K562 (cell line): ENCODE data around the gene SH3BP5. TPM values are rescaled to one million over a fixed set of nuclear protein-coding genes. Genes with fewer than 3 reads are reported as not detected.

Experiments
- ATAC-seq: fragments of 200-7000 bp; cut with Tn5 transposase; 3 replicates; pipeline ENCODE4 v1.9.1; 2020; ENCODE audit warnings: moderate library complexity
- BruUV-seq: library from RNA; stranded (reverse); fragments of 400-500 nt; replicated peaks from 2 replicates; lab custom pipeline; 2021; lab: Mats Ljungman, UMichigan
- CTCF ChIA-PET: fragments of 300-600 bp; formaldehyde crosslinking; extraction: SDS; loops from one replicate; lab custom pipeline; 2021; ENCODE audit warnings: low intra/inter-chr PET ratio; lab: Yijun Ruan, JAX
- POLR2A ChIA-PET: fragments of 300-600, 350-650 bp; sonication (Branson Sonifier 250); formaldehyde crosslinking; extraction: SDS; loops from one replicate; lab custom pipeline; 2021; ENCODE audit warnings: antibody characterized with exemption, inconsistent platforms; lab: Yijun Ruan, JAX
- DNase-seq, 4 experiments: peaks; one replicate each; pipeline versions ENCODE4 v3.0.0 to v3.0.0-alpha.2; 2011 to 2018; ENCODE audit warnings: low spot score in 3 of 4, mixed read lengths in 3 of 4; ENCODE audit errors: extremely low read depth in 1 of 4
- FAIRE-seq: peaks from 2 replicates; lab custom pipeline; 2011; peaks lifted over from hg19 to GRCh38; lab: Jason Lieb, UNC
- H2AFZ ChIP-seq: 2 replicates; pipeline ENCODE4 v1.6.0; 2011; ENCODE audit warnings: low read depth, low read length, control low read depth, inconsistent platforms
- H3K27ac ChIP-seq: fragments of 200-600 bp; 3 replicates; pipeline ENCODE4 v1.8.0; 2011; ENCODE audit warnings: low read depth, mild to moderate bottlenecking, control low read depth, inconsistent platforms, low read length, moderate library complexity, mixed read lengths; ENCODE audit errors: extremely low read depth
- H3K27me3 ChIP-seq, 2 experiments: fragments of 300-600 bp in 1 of 2; 2 replicates in 1 of 2; 3 replicates in 1 of 2; pipeline versions ENCODE4 v1.6.0 to v1.8.0; 2011; ENCODE audit warnings: inconsistent platforms in 2 of 2, low read length in 2 of 2, mild to moderate bottlenecking in 1 of 2, mixed read lengths in 1 of 2, moderate library complexity in 1 of 2; ENCODE audit not compliant: control insufficient read depth in 2 of 2, insufficient read depth in 2 of 2
- H3K36me3 ChIP-seq: fragments of 300-600 bp; 3 replicates; pipeline ENCODE4 v1.8.0; 2011; ENCODE audit warnings: mild to moderate bottlenecking, low read length, inconsistent platforms; ENCODE audit not compliant: control insufficient read depth, insufficient read depth
- H3K4me1 ChIP-seq, 2 experiments: fragments of 200-600 bp in 1 of 2; replicated peaks in 1 of 2; 2 replicates in 1 of 2; 3 replicates in 1 of 2; pipeline versions ENCODE4 v1.5.1 to v1.8.0; 2011; ENCODE audit warnings: inconsistent platforms in 2 of 2, low read length in 2 of 2, mild to moderate bottlenecking in 1 of 2, mixed read lengths in 1 of 2, moderate library complexity in 1 of 2; ENCODE audit not compliant: control insufficient read depth in 2 of 2, insufficient read depth in 2 of 2
- H3K4me2 ChIP-seq: 2 replicates; pipeline ENCODE4 v1.6.1; 2011; ENCODE audit warnings: low read length, control low read depth, inconsistent platforms, mixed read lengths; ENCODE audit not compliant: insufficient read depth
- H3K4me3 ChIP-seq: fragments of 200-600 bp; sonication (generic), shearing (Covaris generic); 2 replicates; pipeline ENCODE4 v1.5.1; 2016; ENCODE audit warnings: control low read depth, inconsistent platforms
- H3K79me2 ChIP-seq: fragments of 200-600 bp; 3 replicates; pipeline ENCODE4 v1.8.0; 2011; ENCODE audit warnings: low read length, inconsistent platforms; ENCODE audit not compliant: control insufficient read depth, insufficient read depth
- H3K9ac ChIP-seq, 2 experiments: 2 replicates each; pipeline versions ENCODE4 v1.6.0 to v1.6.1; 2011; ENCODE audit warnings: low read depth in 2 of 2, low read length in 2 of 2, control low read depth in 1 of 2, inconsistent platforms in 1 of 2, mild to moderate bottlenecking in 1 of 2, mixed read lengths in 1 of 2; ENCODE audit not compliant: insufficient read depth in 1 of 2
- H3K9me1 ChIP-seq: one replicate; pipeline ENCODE4 v1.6.0; 2011; ENCODE audit warnings: inconsistent platforms, mild to moderate bottlenecking, low read length, moderate library complexity; ENCODE audit not compliant: control insufficient read depth, insufficient read depth
- H3K9me3 ChIP-seq: replicated peaks from 2 replicates; pipeline ENCODE4 v1.5.1; 2011; ENCODE audit warnings: low read depth, low read length, inconsistent platforms; ENCODE audit not compliant: control insufficient read depth, insufficient read depth
- H4K20me1 ChIP-seq: replicated peaks from 2 replicates; pipeline ENCODE4 v1.6.1; 2011; ENCODE audit warnings: low read length, inconsistent platforms, mixed read lengths; ENCODE audit not compliant: control insufficient read depth, insufficient read depth
- CREM ChIP-seq: IDR thresholded peaks from 2 replicates; pipeline ENCODE4 v1.6.1; 2014; ENCODE audit warnings: antibody characterized with exemption, low read depth
- GATA2 ChIP-seq: sonication (generic); formaldehyde crosslinking; IDR thresholded peaks from 2 replicates; pipeline ENCODE4 v1.4.0; 2020; ENCODE audit warnings: mild to moderate bottlenecking, missing genetic modification reagents
- HDAC1 ChIP-seq, 2 experiments: fragments of 450-650 bp; IDR thresholded peaks; 2 replicates each; pipeline ENCODE4 v1.6.1; 2016 to 2017; ENCODE audit warnings: inconsistent platforms in 1 of 2, mild to moderate bottlenecking in 1 of 2, moderate library complexity in 1 of 2
- TBL1XR1 ChIP-seq, 2 experiments: IDR thresholded peaks; 2 replicates each; pipeline ENCODE4 v1.6.1; 2012; ENCODE audit warnings: improper control_type of control experiment in 2 of 2, low read length in 2 of 2, mild to moderate bottlenecking in 1 of 2
- ZNF407 ChIP-seq: fragments of 450-650 bp; IDR thresholded peaks from 2 replicates; pipeline ENCODE4 v1.6.1; 2016; ENCODE audit warnings: low read depth
- ZNF780A ChIP-seq: fragments of 250-450 bp; sonication (Bioruptor Pico); IDR thresholded peaks from 2 replicates; pipeline ENCODE4 v1.5.0; 2021; ENCODE audit warnings: mild to moderate bottlenecking
- ZNF79 ChIP-seq: fragments of 250-450 bp; sonication (Bioruptor Pico); IDR thresholded peaks from 2 replicates; pipeline ENCODE4 v1.4.0; 2020; ENCODE audit warnings: low read depth, mild to moderate bottlenecking, moderate library complexity
- WGBS: fragments of 100-300 bp; shearing (Covaris generic); methylation state at CpG from one replicate; pipeline ENCODE4 v1.1.6; 2016; ENCODE audit warnings: low coverage, mixed read lengths; ENCODE audit not compliant: insufficient coverage; ENCODE audit errors: missing lambda C conversion rate; 5-methylcytosine and 5-hydroxymethylcytosine counted together
- in situ Hi-C: fragments of 300-500 bp; cut with MboI; formaldehyde crosslinking; loops from 4 replicates; pipeline ENCODE4 v1.15.0; 2018; ENCODE audit warnings: inconsistent platforms, mixed read lengths
- intact Hi-C: fragments of 100-400 bp; cut with micrococcal nuclease; formaldehyde crosslinking; loops from 2 replicates; pipeline ENCODE4 v1.14.2; 2022
- polyA plus RNA-seq, 8 experiments: library from polyadenylated mRNA; depleted of rRNA in 4 of 8; stranded (reverse) in 5 of 8; unstranded in 3 of 8; fragments of >200 nt; fragmentation: Nextera tagmentation in 2 of 8; fragmentation: Illumina TruSeq in 1 of 8; extraction: Ambion mirVana in 2 of 8; extraction: Trizol in 1 of 8; gene quantifications; 2 replicates each; pipeline versions ENCODE4 v1.2.1 to v1.2.3, GENCODE V29; 2011 to 2014; ENCODE audit warnings: inconsistent platforms in 1 of 8, missing spikeins in 1 of 8
- total RNA-seq, 7 experiments: library from RNA; depleted of rRNA in 6 of 7; stranded (reverse); fragments of >200 nt in 6 of 7; fragmentation: Illumina TruSeq in 2 of 7; extraction: Trizol in 2 of 7; gene quantifications; 2 replicates each; pipeline versions ENCODE4 v1.2.1 to v1.2.3, GENCODE V29; 2011 to 2021; ENCODE audit warnings: low replicate concordance in 1 of 7
- TF ChIP-seq, protein P1 (sequence below): fragments of 250-450 bp; sonication (Bioruptor Pico); IDR thresholded peaks from 2 replicates; pipeline ENCODE4 v1.4.0; 2020; ENCODE audit warnings: mild to moderate bottlenecking, moderate library complexity

SH3BP5 gene
- total and polyA plus RNA-seq, 9 of the 15 experiments (the other 6 are each of a cell fraction or from before 2014, with no cell fraction given) = 2.9 to 29.0 (median 14.9) TPM

DNA sequence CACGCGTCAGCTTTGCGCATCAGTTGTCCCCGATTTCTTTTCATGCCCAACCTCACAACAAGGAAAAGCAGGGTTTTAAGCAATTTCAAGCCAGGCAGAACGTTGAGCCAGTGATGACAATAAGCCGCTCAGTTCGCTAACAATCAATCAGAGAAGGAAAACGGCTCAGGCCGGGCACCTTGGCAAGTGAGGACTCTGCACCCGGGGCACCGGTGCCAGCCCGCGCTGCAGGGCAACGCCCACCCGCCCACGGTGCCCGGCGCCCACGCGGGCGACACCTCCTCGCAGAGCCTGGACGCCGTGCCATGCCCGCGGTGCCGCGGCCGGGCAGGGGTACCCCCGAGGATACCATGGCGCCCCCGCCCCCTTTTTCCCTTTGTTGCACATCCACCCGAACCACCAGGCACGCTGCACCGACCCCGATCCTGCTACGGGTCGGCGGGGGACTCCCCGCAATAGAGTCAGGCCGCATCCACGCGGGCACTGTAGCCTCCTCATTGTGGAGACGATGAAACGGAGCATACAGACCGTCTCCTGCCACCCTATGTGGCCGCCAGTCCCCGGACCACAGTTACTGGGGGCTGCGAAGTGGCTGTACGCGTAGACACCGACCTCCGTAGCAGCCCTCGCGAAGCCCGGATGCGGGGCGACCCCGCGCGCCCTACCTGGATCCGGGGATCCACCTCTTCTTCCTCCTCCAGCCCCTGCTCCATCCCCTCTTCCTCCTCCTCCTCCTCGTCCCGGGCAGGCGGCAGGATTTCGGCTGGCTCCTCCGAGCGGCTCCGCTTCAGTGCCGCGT lies 581 bp downstream of the SH3BP5 start:
- no peaks in the 10 kb centered on the region for H4K20me1 ChIP-seq
- H2AFZ ChIP-seq = peak overlapping the region; percentile 100
- intact Hi-C loops = loop anchor here (1.0 to 2.0 kb wide), 3 partner anchors 21 to 63 kb away; no protein-coding TSS in a partner anchor
- peak overlapping the region; percentile 71; the same call in 2 of the 3 replicates for H3K27ac ChIP-seq
- CTCF ChIA-PET = interaction anchor here (2.0 kb wide), 1 partner anchor 64 kb away, joined by 10 read pairs; no protein-coding TSS in a partner anchor
- H3K9me3 ChIP-seq = no peaks in the 10 kb centered on the region
- peaks cover 21% of the 10 kb centered on the region; the same call in 1 of the 3 replicates for H3K36me3 ChIP-seq
- H3K27me3 ChIP-seq = no peaks in the 10 kb centered on the region
- H3K4me2 ChIP-seq = peak overlapping the region; percentile 93
- peak overlapping the region; percentile 68 to 98 for H3K9ac ChIP-seq
- in situ Hi-C loops = no loop called here
- ATAC-seq = peak; percentile 58
- POLR2A ChIA-PET = interaction anchor here (0.7 to 2.3 kb wide), 13 partner anchors 8 to 295 kb away, joined by 3 to 19 read pairs (median 4); no protein-coding TSS in a partner anchor
- no TSS peak for BruUV-seq
- FAIRE-seq = no peak
- H3K4me3 ChIP-seq = peak overlapping the region; percentile 85
- H3K79me2 ChIP-seq = peaks cover 20% of the 10 kb centered on the region; the same call in 2 of the 3 replicates
- 3% methylated on average over 67 of the region's 71 CpGs for WGBS
- DNase-seq = no peak
- H3K4me1 ChIP-seq = peaks cover 23 to 31% of the 10 kb centered on the region in 2 experiments
- no peaks in the 10 kb centered on the region for H3K9me1 ChIP-seq
- no peak for TF ChIP-seq ZNF79 (CRISPR knock-in tag)
- 0 out of 2 replicates have a peak, but pooled peaks have one; percentile 0 for TF ChIP-seq GATA2 (CRISPR knock-in tag)
- TF ChIP-seq ZNF780A (CRISPR knock-in tag) = no peak
- TF ChIP-seq HDAC1 (IDR thresholded peaks at IDR 0.05) = peak in 1 of 2 experiments; percentile 40; a peak in 1 of 4 replicates
- 0 out of 2 replicates have a peak, but pooled peaks have one; percentile 3 for TF ChIP-seq CREM
- TF ChIP-seq, protein P1, sequence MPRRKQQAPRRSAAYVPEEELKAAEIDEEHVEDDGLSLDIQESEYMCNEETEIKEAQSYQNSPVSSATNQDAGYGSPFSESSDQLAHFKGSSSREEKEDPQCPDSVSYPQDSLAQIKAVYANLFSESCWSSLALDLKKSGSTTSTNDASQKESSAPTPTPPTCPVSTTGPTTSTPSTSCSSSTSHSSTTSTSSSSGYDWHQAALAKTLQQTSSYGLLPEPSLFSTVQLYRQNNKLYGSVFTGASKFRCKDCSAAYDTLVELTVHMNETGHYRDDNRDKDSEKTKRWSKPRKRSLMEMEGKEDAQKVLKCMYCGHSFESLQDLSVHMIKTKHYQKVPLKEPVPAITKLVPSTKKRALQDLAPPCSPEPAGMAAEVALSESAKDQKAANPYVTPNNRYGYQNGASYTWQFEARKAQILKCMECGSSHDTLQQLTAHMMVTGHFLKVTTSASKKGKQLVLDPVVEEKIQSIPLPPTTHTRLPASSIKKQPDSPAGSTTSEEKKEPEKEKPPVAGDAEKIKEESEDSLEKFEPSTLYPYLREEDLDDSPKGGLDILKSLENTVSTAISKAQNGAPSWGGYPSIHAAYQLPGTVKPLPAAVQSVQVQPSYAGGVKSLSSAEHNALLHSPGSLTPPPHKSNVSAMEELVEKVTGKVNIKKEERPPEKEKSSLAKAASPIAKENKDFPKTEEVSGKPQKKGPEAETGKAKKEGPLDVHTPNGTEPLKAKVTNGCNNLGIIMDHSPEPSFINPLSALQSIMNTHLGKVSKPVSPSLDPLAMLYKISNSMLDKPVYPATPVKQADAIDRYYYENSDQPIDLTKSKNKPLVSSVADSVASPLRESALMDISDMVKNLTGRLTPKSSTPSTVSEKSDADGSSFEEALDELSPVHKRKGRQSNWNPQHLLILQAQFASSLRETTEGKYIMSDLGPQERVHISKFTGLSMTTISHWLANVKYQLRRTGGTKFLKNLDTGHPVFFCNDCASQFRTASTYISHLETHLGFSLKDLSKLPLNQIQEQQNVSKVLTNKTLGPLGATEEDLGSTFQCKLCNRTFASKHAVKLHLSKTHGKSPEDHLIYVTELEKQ (CRISPR knock-in tag) = no peak
- TF ChIP-seq ZNF407 = peak; percentile 38; the same call in 1 of the 2 replicates
- peak in 1 of 2 experiments; percentile 8; a peak in 1 of 4 replicates for TF ChIP-seq TBL1XR1 (IDR thresholded peaks at IDR 0.05; ENCODE audit: low read length in 2 of 2)
